SK-N-MC (cell line): ENCODE results near the gene IGF2BP1.
A peak's percentile ranks its signal among the peaks of the same experiment; 100 is the strongest.

Experiments used
- EZH2 ChIP-seq: fragments of 200-600 bp; sonication (generic); IDR thresholded peaks from one replicate; pipeline ENCODE4 v1.6.1; 2017; ENCODE audit warnings: antibody characterized with exemption
- POLR2AphosphoS5 ChIP-seq: IDR thresholded peaks from 2 replicates; pipeline ENCODE4 v1.6.1; 2012; ENCODE audit warnings: mild to moderate bottlenecking, low read depth, low read length, borderline replicate concordance

- peak; percentile 74 for TF ChIP-seq POLR2AphosphoS5
- no peak for TF ChIP-seq EZH2
Observed at GRCh38 chr17:48995304-48995973, 1.7 kb upstream of the IGF2BP1 start.
